IMR-90 (cell line): Measurements from ENCODE around the gene PMAIP1. TPM values are rescaled to one million over a fixed set of nuclear protein-coding genes. Genes with fewer than 3 reads are reported as not detected.

Source experiments
- ATAC-seq: fragments of 200-7000 bp; cut with Tn5 transposase; 2 replicates; pipeline ENCODE4 v1.9.1; 2020; ENCODE audit warnings: low read depth, mild to moderate bottlenecking, moderate library complexity
- BruUV-seq: library from RNA; stranded (reverse); fragments of 400-500 nt; replicated peaks from 2 replicates; lab custom pipeline; 2021; lab: Mats Ljungman, UMichigan
- CTCF ChIA-PET: fragments of 300-600 bp; formaldehyde crosslinking; extraction: SDS; loops from one replicate; lab custom pipeline; 2021; ENCODE audit warnings: antibody characterized with exemption; lab: Yijun Ruan, JAX
- POLR2A ChIA-PET: fragments of 300-600 bp; sonication (Branson Sonifier 250); formaldehyde crosslinking; loops from one replicate; lab custom pipeline; 2022; ENCODE audit warnings: antibody characterized with exemption; ENCODE audit not compliant: unreplicated experiment; lab: Charles Lee
- DNase-seq: peaks from one replicate; pipeline ENCODE4 v3.0.0; 2013
- H2AFZ ChIP-seq: replicated peaks from 2 replicates; pipeline ENCODE3; 2013; ENCODE audit warnings: low read length, mild to moderate bottlenecking; ENCODE audit not compliant: poor library complexity
- H2AK5ac ChIP-seq: 2 replicates; pipeline ENCODE4 v1.6.1; 2013; ENCODE audit warnings: low read depth, low read length, inconsistent platforms
- H2AK9ac ChIP-seq: replicated peaks from 2 replicates; pipeline ENCODE3; 2013; ENCODE audit warnings: mild to moderate bottlenecking, low read depth, low read length, moderate library complexity; ENCODE audit not compliant: poor library complexity
- H2BK120ac ChIP-seq: 2 replicates; pipeline ENCODE4 v1.6.1; 2013; ENCODE audit warnings: low read depth, low read length, inconsistent platforms
- H2BK15ac ChIP-seq: 3 replicates; pipeline ENCODE4 v1.6.1; 2013; ENCODE audit warnings: low read depth, low read length, inconsistent platforms
- H2BK20ac ChIP-seq: 2 replicates; pipeline ENCODE4 v1.6.1; 2013; ENCODE audit warnings: low read depth, mild to moderate bottlenecking, inconsistent platforms, low read length, moderate library complexity
- H2BK5ac ChIP-seq: 2 replicates; pipeline ENCODE4 v1.6.1; 2013; ENCODE audit warnings: mild to moderate bottlenecking, low read depth, low read length, inconsistent platforms; ENCODE audit not compliant: poor library complexity, severe bottlenecking
- H3K14ac ChIP-seq: replicated peaks from 2 replicates; pipeline ENCODE4 v1.6.1; 2013; ENCODE audit warnings: low read depth, low read length, inconsistent platforms
- H3K18ac ChIP-seq: 2 replicates; pipeline ENCODE4 v1.6.1; 2013; ENCODE audit warnings: low read depth, low read length, control low read depth
- H3K23ac ChIP-seq: 2 replicates; pipeline ENCODE4 v1.6.1; 2013; ENCODE audit warnings: low read depth, low read length, inconsistent platforms
- H3K27ac ChIP-seq: 2 replicates; pipeline ENCODE4 v1.5.1; 2013; ENCODE audit warnings: mild to moderate bottlenecking, control low read depth, low read length; ENCODE audit not compliant: insufficient read depth
- H3K27me3 ChIP-seq: 2 replicates; pipeline ENCODE4 v1.6.1; 2013; ENCODE audit warnings: low read length; ENCODE audit not compliant: control insufficient read depth, insufficient read depth
- H3K36me3 ChIP-seq: 2 replicates; pipeline ENCODE4 v1.6.1; 2013; ENCODE audit warnings: low read length, mixed read lengths; ENCODE audit not compliant: control insufficient read depth, insufficient read depth
- H3K4ac ChIP-seq: 2 replicates; pipeline ENCODE4 v1.6.1; 2013; ENCODE audit warnings: low read depth, low read length, inconsistent platforms
- H3K4me1 ChIP-seq: 2 replicates; pipeline ENCODE4 v1.6.1; 2013; ENCODE audit warnings: low read length, mixed read lengths; ENCODE audit not compliant: control insufficient read depth, insufficient read depth
- H3K4me2 ChIP-seq: 2 replicates; pipeline ENCODE4 v1.6.1; 2013; ENCODE audit warnings: low read depth, mild to moderate bottlenecking, control low read depth, low read length, moderate library complexity
- H3K4me3 ChIP-seq: 2 replicates; pipeline ENCODE4 v1.5.1; 2013; ENCODE audit warnings: low read depth, mild to moderate bottlenecking, control low read depth, low read length, moderate library complexity; ENCODE audit not compliant: insufficient read depth
- H3K56ac ChIP-seq: 2 replicates; pipeline ENCODE4 v1.6.1; 2013; ENCODE audit warnings: low read length, inconsistent platforms; ENCODE audit not compliant: insufficient read depth; ENCODE audit errors: extremely low read depth
- H3K79me1 ChIP-seq, 2 experiments: 2 replicates each; pipeline ENCODE4 v1.6.1; 2013; ENCODE audit warnings: low read length in 2 of 2, inconsistent platforms in 1 of 2, low read depth in 1 of 2
- H3K9ac ChIP-seq: 2 replicates; pipeline ENCODE4 v1.6.1; 2013; ENCODE audit warnings: low read depth, low read length, control low read depth
- H3K9me1 ChIP-seq: 2 replicates; pipeline ENCODE4 v1.6.1; 2013; ENCODE audit warnings: low read length, inconsistent platforms; ENCODE audit not compliant: insufficient read depth
- H3K9me3 ChIP-seq: 2 replicates; pipeline ENCODE4 v1.6.1; 2013; ENCODE audit warnings: low read length; ENCODE audit not compliant: control insufficient read depth, insufficient read depth
- H4K20me1 ChIP-seq: 2 replicates; pipeline ENCODE4 v1.6.1; 2013; ENCODE audit warnings: low read length, inconsistent platforms; ENCODE audit not compliant: insufficient read depth
- H4K5ac ChIP-seq: 2 replicates; pipeline ENCODE4 v1.6.1; 2013; ENCODE audit warnings: mild to moderate bottlenecking, low read depth, low read length, control low read depth
- H4K8ac ChIP-seq, 2 experiments: 2 replicates each; pipeline ENCODE4 v1.6.1; 2013; ENCODE audit warnings: low read depth in 2 of 2, low read length in 2 of 2, control low read depth in 1 of 2, inconsistent platforms in 1 of 2
- H4K91ac ChIP-seq: 2 replicates; pipeline ENCODE4 v1.6.1; 2013; ENCODE audit warnings: low read depth, low read length, inconsistent platforms; ENCODE audit not compliant: insufficient read depth
- BHLHE40 ChIP-seq: fragments of 150-350 bp; IDR thresholded peaks from 2 replicates; pipeline ENCODE4 v1.6.1; 2016; ENCODE audit warnings: mild to moderate bottlenecking, low read depth, low read length
- CHD1 ChIP-seq: IDR thresholded peaks from 2 replicates; pipeline ENCODE4 v1.6.1; 2012; ENCODE audit warnings: low read depth, low read length, improper control_type of control experiment
- CTCF ChIP-seq: conservative IDR thresholded peaks from 2 replicates; pipeline ENCODE4 v1.5.1; 2012; ENCODE audit warnings: mild to moderate bottlenecking, low read depth, low read length, improper control_type of control experiment
- FOS ChIP-seq: fragments of 150-350 bp; IDR thresholded peaks from 2 replicates; pipeline ENCODE4 v1.6.1; 2016; ENCODE audit warnings: low read depth, low read length
- MXI1 ChIP-seq: IDR thresholded peaks from 2 replicates; pipeline ENCODE4 v1.6.1; 2012; ENCODE audit warnings: low read depth, mild to moderate bottlenecking, low read length, moderate library complexity, borderline replicate concordance
- RCOR1 ChIP-seq: IDR thresholded peaks from 2 replicates; pipeline ENCODE4 v1.6.1; 2012; ENCODE audit warnings: mild to moderate bottlenecking, low read length, improper control_type of control experiment; ENCODE audit not compliant: insufficient replicate concordance
- RFX5 ChIP-seq: IDR thresholded peaks from 2 replicates; pipeline ENCODE4 v1.8.0; 2012; ENCODE audit warnings: low read depth, mild to moderate bottlenecking, low read length, moderate library complexity
- SMC3 ChIP-seq: fragments of 150-350 bp; IDR thresholded peaks from 2 replicates; pipeline ENCODE4 v1.6.1; 2016; ENCODE audit warnings: low read depth, mild to moderate bottlenecking, antibody characterized with exemption, low read length, moderate library complexity
- USF2 ChIP-seq: fragments of 150-350 bp; IDR thresholded peaks from 2 replicates; pipeline ENCODE4 v1.6.1; 2017; ENCODE audit warnings: mild to moderate bottlenecking, antibody characterized with exemption, low read length, low read depth
- WGBS, 2 experiments: methylation state at CpG; one replicate each; pipeline versions ENCODE4 v1.1.5 to v1.1.7; 2013; ENCODE audit warnings: missing lambda C conversion rate in 2 of 2; ENCODE audit not compliant: insufficient read length in 1 of 2; ENCODE audit errors: extremely low coverage in 2 of 2; 5-methylcytosine and 5-hydroxymethylcytosine counted together
- dilution Hi-C: fragments of 300-500 bp; cut with HindIII; formaldehyde crosslinking; loops from one replicate; pipeline ENCODE4 v1.14.3; 2018; ENCODE audit warnings: low sequenced_read_pairs; ENCODE audit not compliant: unreplicated experiment
- in situ Hi-C: fragments of 300-500 bp; cut with MboI; formaldehyde crosslinking; loops from 3 replicates; pipeline ENCODE4 v1.14.3; 2019; ENCODE audit warnings: low sequenced_read_pairs, inconsistent platforms, mixed read lengths
- intact Hi-C: fragments of 100-400 bp; cut with micrococcal nuclease; formaldehyde crosslinking; loops from 2 replicates; pipeline ENCODE4 v1.10.0; 2022
- polyA plus RNA-seq, 3 experiments: library from polyadenylated mRNA; depleted of rRNA; stranded (reverse); fragments of >200 nt; gene quantifications; 2 replicates each; pipeline ENCODE4 v1.2.3, GENCODE V29; 2012; ENCODE audit warnings: low replicate concordance in 1 of 3
- total RNA-seq: library from RNA; depleted of rRNA; stranded (reverse); fragments of >200 nt; gene quantifications from 2 replicates; pipeline ENCODE4 v1.2.3, GENCODE V29; 2012

PMAIP1 gene
- total and polyA plus RNA-seq, 2 of the 4 experiments (the other 2 are of a cell fraction): 14.0 to 30.1 TPM

GRCh38 chr18:59892123-59892522 is 7.7 kb upstream of the PMAIP1 start:
- peaks cover under 1 to 11% of the 10 kb centered on the region in 2 experiments; a peak in 3 of 4 replicates for H3K79me1 ChIP-seq
- no peak overlapping the region for H3K4me2 ChIP-seq
- no peaks in the 10 kb centered on the region for H3K9me3 ChIP-seq
- H4K5ac ChIP-seq: no peak overlapping the region
- H2AFZ ChIP-seq: no peak overlapping the region
- no peak overlapping the region for H2BK15ac ChIP-seq
- no peaks in the 10 kb centered on the region for H4K20me1 ChIP-seq
- no peak overlapping the region for H3K14ac ChIP-seq
- no peak overlapping the region for H2AK9ac ChIP-seq
- no peak overlapping the region for H3K27ac ChIP-seq
- no peak overlapping the region for H2BK5ac ChIP-seq
- TF ChIP-seq SMC3: no peak
- no peak for TF ChIP-seq BHLHE40
- TF ChIP-seq FOS: no peak
- TF ChIP-seq RCOR1: no peak
- TF ChIP-seq CHD1: no peak
- no peak for TF ChIP-seq USF2
- no peak for TF ChIP-seq MXI1
- no peak for TF ChIP-seq RFX5
- TF ChIP-seq CTCF: no peak
- dilution Hi-C loops (no loop called here), in situ Hi-C loops (no loop called here), intact Hi-C loops (no loop called here)
- no peak overlapping the region for H3K56ac ChIP-seq
- H3K9me1 ChIP-seq: 0 out of 2 replicates have a peak, but pooled peaks cover under 1% of the 10 kb centered on the region
- H3K4ac ChIP-seq: no peak overlapping the region
- H4K91ac ChIP-seq: no peak overlapping the region
- no peak overlapping the region for H2AK5ac ChIP-seq
- no peak overlapping the region for H3K18ac ChIP-seq
- ATAC-seq (no peak), DNase-seq (no peak)
- H4K8ac ChIP-seq: no peak overlapping the region
- H2BK120ac ChIP-seq: no peak overlapping the region
- H3K4me3 ChIP-seq: no peak overlapping the region
- no peak overlapping the region for H2BK20ac ChIP-seq
- no peaks in the 10 kb centered on the region for H3K36me3 ChIP-seq
- H3K27me3 ChIP-seq: no peaks in the 10 kb centered on the region
- ChIA-PET CTCF (interaction anchor here (0.6 kb wide), 1 partner anchor 308 kb away, joined by 3 read pairs; no protein-coding TSS in a partner anchor), POLR2A (no interaction called here)
- no peak overlapping the region for H3K23ac ChIP-seq
- WGBS, 2 experiments: no CpG with 5 or more reads among the region's 3 CpGs
- no peaks in the 10 kb centered on the region for H3K4me1 ChIP-seq
- H3K9ac ChIP-seq: no peak overlapping the region
- no TSS peak for BruUV-seq
